ENCODE results near the gene ZNF778. TPM values are rescaled to one million over a fixed set of nuclear protein-coding genes. Genes with fewer than 3 reads are reported as not detected.
A peak's percentile ranks its signal among the peaks of the same experiment; 100 is the strongest.
"Not testable (repeated sequence)": the region's sequence is repeated elsewhere in the genome, so short reads cannot be mapped to it uniquely, and the experiment has no call there.

The ZNF778 gene
- total RNA-seq, 1 experiment from 2014 or later = 19.5 TPM

GRCh38 chr16:89257757-89258465, 40.4 kb downstream of the ZNF778 start:
- H3K27ac ChIP-seq (ENCODE audit: low read depth, low read length) = no peak overlapping the region
- peaks cover 10 to 19% of the 10 kb centered on the region in 2 experiments for H3K4me1 ChIP-seq (ENCODE audit: control insufficient read depth in 1 of 2, insufficient read depth in 2 of 2, low read length in 2 of 2)
- intact Hi-C loops (cut with micrococcal nuclease) = no loop called here
- H3K4me3 ChIP-seq (replicated peaks in 1 of 2; ENCODE audit: low read depth in 1 of 2, low read length in 2 of 2) = no peak overlapping the region
- H3K36me3 ChIP-seq (ENCODE audit: control insufficient read depth in 1 of 2, insufficient read depth in 2 of 2, low read length in 2 of 2) = no peaks in the 10 kb centered on the region
- no peaks in the 10 kb centered on the region for H3K9me3 ChIP-seq (ENCODE audit: control insufficient read depth in 1 of 2, insufficient read depth in 1 of 2, low read depth in 1 of 2, low read length in 2 of 2)
- ChIA-PET CTCF (no interaction called here), POLR2A (no interaction called here), RAD21 (ENCODE audit: low non-redundant PET in 1 of 2, low total read pairs in 2 of 2, uncharacterized antibody in 2 of 2, unreplicated experiment in 2 of 2) (no interaction called here)
- TF ChIP-seq ELF1 (IDR thresholded peaks at IDR 0.05; ENCODE audit: borderline replicate concordance, low read depth) (no peak), REST (IDR thresholded peaks at IDR 0.05; ENCODE audit: low read depth) (no peak), ZFX (IDR thresholded peaks at IDR 0.05) (no peak), SP1 (IDR thresholded peaks at IDR 0.05; ENCODE audit: low read depth) (no peak), ATF3 (IDR thresholded peaks at IDR 0.05) (no peak), EZH2phosphoT487 (IDR thresholded peaks at IDR 0.05; ENCODE audit: borderline replicate concordance) (no peak), POLR2A (IDR thresholded peaks at IDR 0.05; ENCODE audit: borderline replicate concordance, extremely low read depth, insufficient read depth, insufficient read length) (no peak), FOSL1 (IDR thresholded peaks at IDR 0.05; ENCODE audit: low read depth) (no peak), CBX3 (IDR thresholded peaks at IDR 0.05; ENCODE audit: low read depth) (no peak), SRF (IDR thresholded peaks at IDR 0.05; ENCODE audit: low read depth) (no peak), POLR2AphosphoS5 (IDR thresholded peaks at IDR 0.05; ENCODE audit: low read depth, low read length) (no peak)
- no peaks in the 10 kb centered on the region for H3K79me2 ChIP-seq (ENCODE audit: insufficient read depth, low read length)
- no TSS peak for BruUV-seq (replicated peaks)
- no peaks in the 10 kb centered on the region for H3K27me3 ChIP-seq (ENCODE audit: insufficient read depth, low read length)
- no peak overlapping the region for H3K9ac ChIP-seq (ENCODE audit: low read length)
- no peak for DNase-seq (ENCODE audit: low read depth, low spot score)
- H4K20me1 ChIP-seq (ENCODE audit: insufficient read depth) = no peaks in the 10 kb centered on the region
- ATAC-seq = no peak
- no peaks in the 10 kb centered on the region for H3K9me2 ChIP-seq (ENCODE audit: insufficient read depth)
- H2AFZ ChIP-seq (ENCODE audit: low read depth, low read length, poor library complexity, severe bottlenecking) = no peak overlapping the region
- H3K4me2 ChIP-seq (ENCODE audit: low read length) = peak overlapping the region; percentile 73; the same call in 1 of the 2 replicates

- RAD21 ChIA-PET (ENCODE audit: low non-redundant PET in 1 of 2, low total read pairs in 2 of 2, uncharacterized antibody in 2 of 2, unreplicated experiment in 2 of 2); H3K27me3 ChIP-seq (ENCODE audit: insufficient read depth, low read length); H3K9me3 ChIP-seq (ENCODE audit: control insufficient read depth in 1 of 2, insufficient read depth in 1 of 2, low read depth in 1 of 2, low read length in 2 of 2); intact Hi-C loops (cut with micrococcal nuclease); H3K4me3 ChIP-seq (replicated peaks in 1 of 2; ENCODE audit: low read depth in 1 of 2, low read length in 2 of 2); H3K27ac ChIP-seq (ENCODE audit: low read depth, low read length); H3K4me2 ChIP-seq (ENCODE audit: low read length); H4K20me1 ChIP-seq (ENCODE audit: insufficient read depth); ATAC-seq; BruUV-seq (replicated peaks); H3K36me3 ChIP-seq (ENCODE audit: control insufficient read depth in 1 of 2, insufficient read depth in 2 of 2, low read length in 2 of 2); H2AFZ ChIP-seq (ENCODE audit: low read depth, low read length, poor library complexity, severe bottlenecking); H3K9ac ChIP-seq (ENCODE audit: low read length); DNase-seq (ENCODE audit: low read depth, low spot score); POLR2A ChIA-PET; CTCF ChIA-PET; H3K79me2 ChIP-seq (ENCODE audit: insufficient read depth, low read length); H3K9me2 ChIP-seq (ENCODE audit: insufficient read depth): not testable (repeated sequence)
- peaks cover 10 to 19% of the 10 kb centered on the region in 2 experiments for H3K4me1 ChIP-seq (ENCODE audit: control insufficient read depth in 1 of 2, insufficient read depth in 2 of 2, low read length in 2 of 2)
Observed at GRCh38 chr16:89259901-89260300, 42.4 kb downstream of the ZNF778 start.
